ENCODE results near the gene RAB3C.
A peak's percentile ranks its signal among the peaks of the same experiment; 100 is the strongest.
"Not testable (repeated sequence)": the region's sequence is repeated elsewhere in the genome, so short reads cannot be mapped to it uniquely, and the experiment has no call there.

Gene RAB3C

DNA sequence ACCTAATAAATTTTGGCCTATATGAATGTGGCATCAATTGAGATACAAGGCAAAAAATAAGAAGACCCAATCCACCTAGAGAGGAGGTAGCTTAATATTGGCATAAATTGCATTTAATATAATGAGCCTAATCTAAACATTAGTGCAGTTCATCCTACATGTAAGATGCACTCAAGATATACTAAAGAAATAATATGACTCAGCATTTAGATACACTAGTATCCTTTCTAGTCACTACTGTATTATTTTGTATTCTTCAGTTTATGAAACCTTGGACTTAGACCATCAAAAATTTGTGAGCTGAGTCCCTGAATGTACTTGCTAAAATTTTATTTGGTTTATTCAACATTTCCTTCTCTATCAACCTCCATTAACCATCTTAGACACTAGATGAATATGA, 104.7 kb downstream of the RAB3C start:
- TF ChIP-seq, protein P1, sequence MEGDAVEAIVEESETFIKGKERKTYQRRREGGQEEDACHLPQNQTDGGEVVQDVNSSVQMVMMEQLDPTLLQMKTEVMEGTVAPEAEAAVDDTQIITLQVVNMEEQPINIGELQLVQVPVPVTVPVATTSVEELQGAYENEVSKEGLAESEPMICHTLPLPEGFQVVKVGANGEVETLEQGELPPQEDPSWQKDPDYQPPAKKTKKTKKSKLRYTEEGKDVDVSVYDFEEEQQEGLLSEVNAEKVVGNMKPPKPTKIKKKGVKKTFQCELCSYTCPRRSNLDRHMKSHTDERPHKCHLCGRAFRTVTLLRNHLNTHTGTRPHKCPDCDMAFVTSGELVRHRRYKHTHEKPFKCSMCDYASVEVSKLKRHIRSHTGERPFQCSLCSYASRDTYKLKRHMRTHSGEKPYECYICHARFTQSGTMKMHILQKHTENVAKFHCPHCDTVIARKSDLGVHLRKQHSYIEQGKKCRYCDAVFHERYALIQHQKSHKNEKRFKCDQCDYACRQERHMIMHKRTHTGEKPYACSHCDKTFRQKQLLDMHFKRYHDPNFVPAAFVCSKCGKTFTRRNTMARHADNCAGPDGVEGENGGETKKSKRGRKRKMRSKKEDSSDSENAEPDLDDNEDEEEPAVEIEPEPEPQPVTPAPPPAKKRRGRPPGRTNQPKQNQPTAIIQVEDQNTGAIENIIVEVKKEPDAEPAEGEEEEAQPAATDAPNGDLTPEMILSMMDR (IDR thresholded peaks at IDR 0.05; ENCODE audit: low read depth, low read length): no peak
- H3K4me3 ChIP-seq (ENCODE audit: low read depth, low read length): no peak overlapping the region
- H3K27me3 ChIP-seq: no peaks in the 10 kb centered on the region
- 0 out of 2 replicates have a peak, but pooled peaks cover 3% of the 10 kb centered on the region for H3K36me3 ChIP-seq
- no peak for DNase-seq
- H3K4me1 ChIP-seq: peaks cover 14% of the 10 kb centered on the region
- no peaks in the 10 kb centered on the region for H3K9me3 ChIP-seq

DNA sequence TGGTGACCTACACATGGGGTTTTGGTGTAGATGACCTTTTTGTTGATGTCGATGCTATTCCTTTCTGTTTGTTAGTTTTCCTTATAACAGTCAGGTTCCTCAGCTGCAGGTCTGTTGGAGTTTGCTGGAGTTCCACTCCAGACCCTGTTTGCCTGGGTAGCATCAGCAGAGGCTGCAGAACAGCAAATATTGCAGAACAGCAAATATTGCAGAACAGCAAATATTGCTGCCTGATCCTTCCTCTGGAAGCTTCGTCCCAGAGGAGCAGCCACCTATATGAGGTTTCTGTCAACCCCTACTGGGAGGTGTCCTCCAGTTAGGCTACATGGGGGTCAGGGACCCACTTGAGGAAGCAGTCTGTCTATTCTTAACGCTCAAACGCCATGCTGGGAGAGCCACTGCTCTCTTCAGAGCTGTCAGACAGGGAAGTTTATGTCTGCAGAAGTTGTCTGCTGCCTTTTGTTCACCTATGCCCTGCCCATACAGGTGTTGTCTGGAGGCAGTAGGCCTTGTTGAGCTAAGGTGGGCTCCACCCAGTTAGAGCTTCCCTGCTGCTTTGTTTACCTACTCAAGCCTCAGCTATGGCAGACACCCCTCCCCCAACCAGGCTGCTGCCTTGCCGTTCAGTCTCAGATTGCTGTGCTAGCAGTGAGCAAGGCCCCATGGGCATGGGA, 116.3 kb downstream of the RAB3C start:
- H3K27me3 ChIP-seq; DNase-seq; H3K36me3 ChIP-seq; H3K4me3 ChIP-seq (ENCODE audit: low read depth, low read length); H3K9me3 ChIP-seq: not testable (repeated sequence)
- peaks cover 14% of the 10 kb centered on the region for H3K4me1 ChIP-seq

DNA sequence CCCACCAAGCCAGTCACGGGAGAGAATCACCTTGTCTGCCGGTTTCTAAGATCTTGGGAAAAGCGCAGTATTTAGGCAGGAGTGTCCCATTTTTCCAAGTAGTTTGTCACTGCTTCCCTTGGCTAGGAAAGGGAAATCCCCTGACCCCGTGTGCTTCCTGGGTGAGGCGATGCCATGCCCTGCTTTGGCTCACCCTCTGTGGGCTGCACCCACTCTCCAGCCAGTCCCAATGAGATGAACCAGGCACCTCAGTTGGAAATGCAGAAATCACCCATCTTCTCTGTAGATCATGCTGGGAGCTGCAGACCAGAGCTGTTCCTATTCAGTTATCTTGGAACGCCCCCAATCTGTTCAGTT, 116.9 kb downstream of the RAB3C start:
- H3K36me3 ChIP-seq: peaks cover 5% of the 10 kb centered on the region; the same call in 1 of the 2 replicates
- no peaks in the 10 kb centered on the region for H3K27me3 ChIP-seq
- TF ChIP-seq, protein P1 (IDR thresholded peaks at IDR 0.05; ENCODE audit: low read depth, low read length): no peak
- H3K4me3 ChIP-seq (ENCODE audit: low read depth, low read length): no peak overlapping the region
- 0 out of 2 replicates have a peak, but pooled peaks cover 4% of the 10 kb centered on the region for H3K9me3 ChIP-seq
- H3K4me1 ChIP-seq: peaks cover 15% of the 10 kb centered on the region
- DNase-seq: no peak

DNA sequence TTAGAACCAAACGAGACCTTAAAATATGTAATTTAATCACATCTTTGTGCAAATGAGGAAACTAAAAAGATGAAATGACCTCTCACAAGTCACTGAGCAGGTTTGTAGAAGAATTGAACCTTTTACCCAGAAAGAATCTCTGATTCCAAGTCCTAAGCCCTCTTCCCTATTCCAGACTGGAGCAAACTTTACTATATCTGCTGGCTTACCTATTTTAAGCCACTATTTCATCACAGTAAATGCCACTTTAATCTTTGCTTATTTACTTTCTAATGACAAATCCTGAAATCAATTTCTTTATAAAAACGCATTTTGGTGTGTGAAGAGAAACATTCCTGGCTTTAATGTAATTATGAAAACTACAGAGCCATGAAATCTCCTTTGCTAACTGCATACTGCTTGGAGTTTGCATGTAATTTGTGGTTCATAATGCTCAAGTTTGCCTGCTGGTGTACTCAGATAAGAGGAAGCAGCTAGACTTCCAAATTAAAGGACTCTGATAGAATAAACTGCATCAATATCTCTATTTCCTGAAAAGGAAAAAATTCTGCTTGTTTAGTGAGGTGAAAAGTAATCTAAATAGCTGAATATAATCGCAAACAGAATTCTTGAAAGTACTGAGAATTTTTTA, 121.2 kb downstream of the RAB3C start:
- TF ChIP-seq, protein P1 (IDR thresholded peaks at IDR 0.05; ENCODE audit: low read depth, low read length): no peak
- no peak overlapping the region for H3K4me3 ChIP-seq (ENCODE audit: low read depth, low read length)
- no peaks in the 10 kb centered on the region for H3K9me3 ChIP-seq
- peaks cover 5% of the 10 kb centered on the region; the same call in 1 of the 2 replicates for H3K36me3 ChIP-seq
- no peaks in the 10 kb centered on the region for H3K27me3 ChIP-seq
- peaks cover 36% of the 10 kb centered on the region for H3K4me1 ChIP-seq
- no peak for DNase-seq

DNA sequence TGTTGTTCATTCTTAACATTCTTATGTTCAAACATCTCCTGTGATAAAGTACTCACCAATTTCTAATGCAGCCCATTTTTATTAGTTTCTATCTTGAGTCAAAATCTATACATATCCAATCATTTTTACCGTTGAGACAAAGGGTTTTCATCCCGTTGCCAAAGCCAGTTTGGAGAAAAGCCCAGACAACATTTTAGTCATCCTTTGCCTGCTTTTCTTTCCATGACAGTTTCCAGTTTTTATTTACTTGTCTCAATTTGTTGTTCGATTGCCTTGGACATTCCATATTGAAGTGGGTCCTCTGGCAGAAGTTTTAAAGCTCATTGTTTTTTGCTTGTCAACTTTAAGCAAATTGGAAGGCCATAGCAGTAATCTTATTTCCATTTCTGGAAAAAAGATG, 123.9 kb downstream of the RAB3C start:
- Histone ChIP-seq H3K27me3 (no peaks in the 10 kb centered on the region), H3K4me3 (ENCODE audit: low read depth, low read length) (no peak overlapping the region), H3K4me1 (peaks cover 29% of the 10 kb centered on the region), H3K9me3 (no peaks in the 10 kb centered on the region), H3K36me3 (peaks cover 14% of the 10 kb centered on the region)
- TF ChIP-seq, protein P1 (IDR thresholded peaks at IDR 0.05; ENCODE audit: low read depth, low read length): no peak
- DNase-seq: no peak

DNA sequence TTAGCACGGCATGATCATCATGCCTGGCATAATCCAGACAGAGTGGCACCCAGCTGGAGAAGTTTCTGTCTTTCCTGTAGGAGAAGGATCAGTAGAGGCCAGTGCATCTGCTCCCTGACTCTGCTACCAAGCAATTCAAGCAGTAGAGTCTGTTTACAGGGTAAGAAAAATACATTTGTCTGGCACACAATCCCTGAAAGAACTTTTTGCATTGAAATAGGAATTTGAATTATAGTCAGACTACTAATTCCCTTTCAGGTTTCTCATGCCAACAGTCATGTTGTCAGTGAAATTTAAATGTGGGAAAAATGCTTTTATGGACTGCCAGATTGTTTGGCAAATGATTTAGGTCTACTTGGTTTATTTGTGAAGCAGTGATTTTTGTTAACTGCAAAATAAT, 125.6 kb downstream of the RAB3C start:
- DNase-seq: peak; percentile 31
- Histone ChIP-seq H3K27me3 (no peaks in the 10 kb centered on the region), H3K36me3 (peaks cover 26% of the 10 kb centered on the region), H3K4me3 (ENCODE audit: low read depth, low read length) (no peak overlapping the region), H3K9me3 (no peaks in the 10 kb centered on the region; the same call in 1 of the 2 replicates), H3K4me1 (peaks cover 28% of the 10 kb centered on the region)
- TF ChIP-seq, protein P1 (IDR thresholded peaks at IDR 0.05; ENCODE audit: low read depth, low read length): no peak

DNA sequence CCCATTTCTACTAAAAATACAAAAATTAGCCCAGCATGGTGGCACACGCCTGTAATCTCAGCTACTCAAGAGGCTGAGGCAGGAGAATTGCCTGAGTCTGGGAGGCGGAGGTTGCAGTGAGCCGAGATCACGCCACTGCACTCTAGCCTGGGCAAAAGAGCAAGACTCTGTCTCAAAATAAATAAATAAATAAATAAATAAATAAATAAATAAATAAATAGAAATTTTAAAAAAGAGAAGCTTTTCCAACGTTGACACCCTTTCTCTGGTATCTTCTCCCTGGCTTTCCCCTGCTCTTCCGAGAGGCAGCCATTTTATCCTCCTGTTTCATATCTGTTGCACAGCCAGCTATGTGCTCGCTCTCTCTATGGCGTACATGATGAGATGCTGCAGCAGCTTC, 127.5 kb downstream of the RAB3C start:
- H3K27me3 ChIP-seq; H3K9me3 ChIP-seq; DNase-seq; H3K4me3 ChIP-seq (ENCODE audit: low read depth, low read length): not testable (repeated sequence)
- Histone ChIP-seq H3K36me3 (peaks cover 29% of the 10 kb centered on the region), H3K4me1 (peaks cover 17% of the 10 kb centered on the region)

Measured in BE2C (cell line).